Measurements from ENCODE around the gene S100P. TPM values are rescaled to one million over a fixed set of nuclear protein-coding genes. Genes with fewer than 3 reads are reported as not detected.

Gene S100P
- total RNA-seq, 1 experiment from 2014 or later, result 365 TPM

- Mint-ChIP-seq H3K4me1 (ENCODE audit: low read depth, unreplicated experiment) (peaks cover 29% of the 10 kb centered on the region), H3K9me3 (ENCODE audit: low read depth, unreplicated experiment) (no peaks in the 10 kb centered on the region), H3K36me3 (ENCODE audit: insufficient read depth, unreplicated experiment) (peaks cover 66% of the 10 kb centered on the region), H3K27ac (ENCODE audit: unreplicated experiment) (peak overlapping the region; percentile 98), H3K27me3 (ENCODE audit: unreplicated experiment) (no peaks in the 10 kb centered on the region), H3K4me3 (ENCODE audit: low read depth, unreplicated experiment) (peak overlapping the region; percentile 98)
- no TSS peak for BruUV-seq (replicated peaks)
- peak; percentile 27 for DNase-seq
- TF ChIP-seq CTCF (IDR thresholded peaks at IDR 0.05; ENCODE audit: unreplicated experiment), result no peak
- intact Hi-C loops (cut with micrococcal nuclease; ENCODE audit: unreplicated experiment), result no loop called here
- CTCF ChIA-PET, result interaction anchor here (0.6 kb wide), 1 partner anchor 20 kb away, joined by 4 read pairs; no protein-coding TSS in a partner anchor
Observed at GRCh38 chr4:6694177-6694901, 661 bp downstream of the S100P start.

DNA sequence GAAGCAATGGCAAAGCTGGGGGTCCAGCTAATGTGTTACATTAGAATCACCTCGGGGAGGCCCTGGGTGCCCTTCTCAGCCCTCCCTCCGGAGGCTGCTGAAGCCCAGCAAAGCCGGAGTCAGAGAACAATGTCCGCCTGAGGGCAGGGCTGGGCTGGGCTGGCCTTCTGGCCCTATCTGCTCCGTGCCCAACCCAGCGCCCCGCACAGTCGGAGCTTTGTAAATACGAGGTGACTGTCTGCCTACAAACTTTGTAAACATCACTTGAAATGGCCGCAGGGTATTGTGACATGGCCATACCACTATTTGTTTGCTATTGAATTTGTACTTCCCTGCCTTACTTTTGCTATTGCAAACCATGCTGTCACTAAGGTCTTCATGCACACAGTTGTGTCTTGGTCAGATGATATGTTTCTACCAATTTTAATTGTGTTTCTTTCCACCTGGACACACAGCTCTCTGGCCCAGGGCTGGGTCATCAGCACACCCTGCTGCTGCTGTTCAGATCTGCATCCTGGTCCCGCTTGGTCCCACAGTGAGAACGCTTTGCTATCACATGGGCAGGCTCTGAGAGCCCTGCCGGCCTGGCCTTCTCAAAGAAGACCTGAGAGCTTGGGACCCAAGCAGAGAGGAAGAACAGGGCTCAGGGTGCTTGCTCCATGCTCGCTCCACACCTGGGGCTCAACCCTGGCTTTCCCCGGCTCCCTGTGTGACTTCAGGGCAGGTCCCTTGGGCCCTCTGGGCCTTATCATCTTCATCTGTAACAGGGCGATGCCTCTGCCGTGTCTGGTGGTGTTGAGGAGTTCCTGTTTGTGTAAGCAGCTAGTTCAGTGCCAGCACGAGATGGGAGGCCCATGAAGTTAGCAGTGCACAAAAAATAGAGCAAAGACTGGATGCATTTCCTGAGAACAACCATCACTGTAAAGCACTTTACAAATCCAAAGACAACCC is 2.3 kb downstream of the S100P start:
- intact Hi-C loops (cut with micrococcal nuclease; ENCODE audit: unreplicated experiment), result no loop called here
- DNase-seq, result peak; percentile 76
- Mint-ChIP-seq H3K4me3 (ENCODE audit: low read depth, unreplicated experiment) (peak overlapping the region; percentile 98), H3K27me3 (ENCODE audit: unreplicated experiment) (no peaks in the 10 kb centered on the region), H3K27ac (ENCODE audit: unreplicated experiment) (peak overlapping the region; percentile 98), H3K9me3 (ENCODE audit: low read depth, unreplicated experiment) (no peaks in the 10 kb centered on the region), H3K36me3 (ENCODE audit: insufficient read depth, unreplicated experiment) (peaks cover 57% of the 10 kb centered on the region), H3K4me1 (ENCODE audit: low read depth, unreplicated experiment) (peaks cover 21% of the 10 kb centered on the region)
- CTCF ChIA-PET, result interaction anchor here (1.3 kb wide), 1 partner anchor 21 kb away, joined by 4 read pairs; a partner anchor contains a TSS
- no peak for TF ChIP-seq CTCF (IDR thresholded peaks at IDR 0.05; ENCODE audit: unreplicated experiment)
- BruUV-seq (replicated peaks), result no TSS peak

DNA sequence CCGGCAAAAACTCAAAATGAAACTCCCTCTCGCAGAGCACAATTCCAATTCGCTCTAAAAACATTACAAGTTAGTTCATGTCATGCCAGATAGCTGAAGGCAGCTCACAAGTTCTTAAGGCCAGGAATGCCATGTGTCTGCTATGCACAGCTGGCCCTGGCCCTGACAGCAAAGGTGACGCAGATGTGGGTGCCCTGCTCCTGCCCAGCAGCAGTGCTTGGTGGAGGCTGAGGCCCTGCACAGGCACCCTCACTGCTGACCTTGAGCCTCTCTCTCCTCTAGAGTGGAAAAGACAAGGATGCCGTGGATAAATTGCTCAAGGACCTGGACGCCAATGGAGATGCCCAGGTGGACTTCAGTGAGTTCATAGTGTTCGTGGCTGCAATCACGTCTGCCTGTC is 2.9 kb downstream of the S100P start:
- no peak for TF ChIP-seq CTCF (IDR thresholded peaks at IDR 0.05; ENCODE audit: unreplicated experiment)
- CTCF ChIA-PET, result interaction anchor here (1.3 kb wide), 1 partner anchor 22 kb away, joined by 4 read pairs; a partner anchor contains a TSS

DNA sequence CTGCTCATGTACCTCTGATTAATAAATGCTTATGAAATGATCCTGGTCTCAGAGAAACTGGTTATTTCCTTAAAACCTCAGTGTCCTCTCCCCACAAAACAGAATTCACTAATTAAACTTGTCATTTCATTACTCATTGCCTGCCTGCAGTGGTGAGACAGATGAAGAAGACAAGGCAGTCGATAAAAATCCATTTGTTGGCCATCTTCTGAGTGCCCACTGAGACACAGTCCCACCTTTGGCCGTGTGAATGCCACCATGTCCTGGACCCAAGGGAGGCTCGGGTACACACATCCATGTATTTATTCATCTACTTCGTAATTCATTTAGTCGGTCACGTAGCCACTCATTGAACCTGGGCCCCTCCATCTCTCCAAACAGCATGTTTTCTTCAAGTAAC is 3.5 kb downstream of the S100P start:
- no peak overlapping the region for H3K4me3 Mint-ChIP-seq (ENCODE audit: low read depth, unreplicated experiment)
- CTCF ChIA-PET, result no interaction called here
- intact Hi-C loops (cut with micrococcal nuclease; ENCODE audit: unreplicated experiment), result no loop called here
- no peaks in the 10 kb centered on the region for H3K27me3 Mint-ChIP-seq (ENCODE audit: unreplicated experiment)
- no peaks in the 10 kb centered on the region for H3K9me3 Mint-ChIP-seq (ENCODE audit: low read depth, unreplicated experiment)
- H3K36me3 Mint-ChIP-seq (ENCODE audit: insufficient read depth, unreplicated experiment), result peaks cover 57% of the 10 kb centered on the region
- no peak overlapping the region for H3K27ac Mint-ChIP-seq (ENCODE audit: unreplicated experiment)
- DNase-seq, result no peak
- H3K4me1 Mint-ChIP-seq (ENCODE audit: low read depth, unreplicated experiment), result peaks cover 21% of the 10 kb centered on the region
- TF ChIP-seq CTCF (IDR thresholded peaks at IDR 0.05; ENCODE audit: unreplicated experiment), result no peak
- no TSS peak for BruUV-seq (replicated peaks)

More for the DNA sequence above, 2.9 kb downstream of the S100P start:
- no peak for DNase-seq
- BruUV-seq (replicated peaks), result no TSS peak
- H3K36me3 Mint-ChIP-seq (ENCODE audit: insufficient read depth, unreplicated experiment), result peaks cover 57% of the 10 kb centered on the region
- no peaks in the 10 kb centered on the region for H3K9me3 Mint-ChIP-seq (ENCODE audit: low read depth, unreplicated experiment)
- no peaks in the 10 kb centered on the region for H3K27me3 Mint-ChIP-seq (ENCODE audit: unreplicated experiment)
- H3K4me1 Mint-ChIP-seq (ENCODE audit: low read depth, unreplicated experiment), result peaks cover 21% of the 10 kb centered on the region
- peak overlapping the region; percentile 98 for H3K4me3 Mint-ChIP-seq (ENCODE audit: low read depth, unreplicated experiment)
- H3K27ac Mint-ChIP-seq (ENCODE audit: unreplicated experiment), result peak overlapping the region; percentile 98
- intact Hi-C loops (cut with micrococcal nuclease; ENCODE audit: unreplicated experiment), result no loop called here

Measured in Calu3 (cell line).